Tibial nerve (tissue), 4 donors: ENCODE measurements around the gene MYOM3. TPM values are rescaled to one million over a fixed set of nuclear protein-coding genes. Genes with fewer than 3 reads are reported as not detected.

Source experiments
- DNase-seq, 2 donors: peaks; one replicate each; pipeline ENCODE4 v3.0.0-alpha.2; 2019; ENCODE audit warnings: low spot score in 2 of 2
- H3K27ac ChIP-seq, 4 donors: fragments of 200-600 bp; sonication (generic) in 3 of 4; one replicate each; pipeline ENCODE4 v1.5.1; 2017 to 2019; ENCODE audit warnings: mild to moderate bottlenecking in 1 of 4
- H3K27me3 ChIP-seq, 2 donors: fragments of 200-600 bp; sonication (generic) in 1 of 2; one replicate each; pipeline versions ENCODE4 v1.5.1 to v1.6.0; 2017 to 2019
- H3K36me3 ChIP-seq, 3 donors: fragments of 200-600 bp; sonication (generic); one replicate each; pipeline ENCODE4 v1.5.1; 2018 to 2019
- H3K4me1 ChIP-seq, 4 donors: fragments of 200-600 bp; sonication (generic) in 3 of 4; one replicate each; pipeline ENCODE4 v1.5.1; 2017 to 2019
- H3K4me3 ChIP-seq, 4 donors: fragments of 200-600 bp; sonication (generic) in 3 of 4; one replicate each; pipeline ENCODE4 v1.5.1; 2017 to 2019; ENCODE audit warnings: mild to moderate bottlenecking in 1 of 4, moderate library complexity in 1 of 4
- H3K9me3 ChIP-seq, 4 donors: fragments of 200-600 bp; sonication (generic) in 3 of 4; one replicate each; pipeline ENCODE4 v1.5.1; 2017 to 2019
- CTCF ChIP-seq, 5 experiments: fragments of 200-600 bp in 3 of 5; fragments of 450-650 bp in 2 of 5; sonication (generic) in 3 of 5; IDR thresholded peaks; one replicate each; pipeline ENCODE4 v1.5.1; 2016 to 2019; ENCODE audit warnings: antibody characterized with exemption in 5 of 5, mild to moderate bottlenecking in 3 of 5, moderate library complexity in 2 of 5
- EP300 ChIP-seq, 2 donors: sonication (generic); formaldehyde crosslinking; IDR thresholded peaks; one replicate each; pipeline ENCODE4 v1.6.1; 2017; ENCODE audit warnings: antibody characterized with exemption in 2 of 2, mild to moderate bottlenecking in 1 of 2
- POLR2A ChIP-seq, 2 donors: fragments of 450-650 bp; IDR thresholded peaks; one replicate each; pipeline ENCODE4 v1.6.1; 2017; ENCODE audit warnings: antibody characterized with exemption in 2 of 2, mild to moderate bottlenecking in 2 of 2, moderate library complexity in 2 of 2
- WGBS, 2 donors: methylation state at CpG; one replicate each; pipeline ENCODE4 v1.1.5; 2018; 5-methylcytosine and 5-hydroxymethylcytosine counted together
- total RNA-seq, 4 donors: library from RNA; depleted of rRNA; stranded (reverse); fragments of >200 nt; gene quantifications; one replicate each; pipeline ENCODE4 v1.1.0, GENCODE V29; 2016

The MYOM3 gene
- total RNA-seq, 4 donors from 2014 or later: 0.20 to 0.60 (median 0.22) TPM; not detected in 1

GRCh38 chr1:24107462-24108138 is 4.3 kb downstream of the MYOM3 start:
- Histone ChIP-seq H3K9me3 (no peaks in the 10 kb centered on the region), H3K27me3 (peaks cover 0 to 6% of the 10 kb centered on the region in 2 donors), H3K27ac (peak overlapping the region in 1 of 4 donors; percentile 40), H3K4me3 (no peak overlapping the region), H3K36me3 (no peaks in the 10 kb centered on the region), H3K4me1 (peaks cover 0 to 8% (median 2%) of the 10 kb centered on the region in 4 donors)
- DNase-seq: no peak
- WGBS, 2 donors: 67 to 77% methylated on average over 18 of the region's 18 CpGs
- no peak for TF ChIP-seq CTCF (IDR thresholded peaks at IDR 0.05)
- TF ChIP-seq EP300 (IDR thresholded peaks at IDR 0.05): no peak
- no peak for TF ChIP-seq POLR2A (IDR thresholded peaks at IDR 0.05)

- DNase-seq: no peak
- H3K4me1 ChIP-seq: no peaks in the 10 kb centered on the region
- H3K27me3 ChIP-seq: no peaks in the 10 kb centered on the region
- H3K4me3 ChIP-seq: no peak overlapping the region
- no peak for TF ChIP-seq CTCF (IDR thresholded peaks at IDR 0.05)
- no peak for TF ChIP-seq EP300 (IDR thresholded peaks at IDR 0.05)
- TF ChIP-seq POLR2A (IDR thresholded peaks at IDR 0.05): no peak
- no peak overlapping the region for H3K27ac ChIP-seq
- WGBS, 2 donors: 82% methylated on average over 19 of the region's 19 CpGs
- H3K36me3 ChIP-seq: no peaks in the 10 kb centered on the region
- H3K9me3 ChIP-seq: no peaks in the 10 kb centered on the region
Measured at GRCh38 chr1:24105368-24106160, 6.4 kb downstream of the MYOM3 start.

- Histone ChIP-seq H3K4me3 (no peak overlapping the region), H3K4me1 (no peaks in the 10 kb centered on the region), H3K27ac (no peak overlapping the region), H3K36me3 (no peaks in the 10 kb centered on the region), H3K9me3 (no peaks in the 10 kb centered on the region), H3K27me3 (no peaks in the 10 kb centered on the region)
- no peak for DNase-seq
- no peak for TF ChIP-seq POLR2A (IDR thresholded peaks at IDR 0.05)
- TF ChIP-seq EP300 (IDR thresholded peaks at IDR 0.05): no peak
- no peak for TF ChIP-seq CTCF (IDR thresholded peaks at IDR 0.05)
- WGBS, 2 donors: 92 to 95% methylated on average over 5 to 7 of the region's 7 CpGs
Measured at GRCh38 chr1:24104854-24105253, 7.1 kb downstream of the MYOM3 start.

- H3K4me1 ChIP-seq: no peaks in the 10 kb centered on the region
- TF ChIP-seq EP300 (IDR thresholded peaks at IDR 0.05) (no peak), CTCF (IDR thresholded peaks at IDR 0.05) (no peak)
- 83 to 89% methylated on average over 3 of the region's 3 CpGs for WGBS, 2 donors
- no peak overlapping the region for H3K4me3 ChIP-seq
- H3K27me3 ChIP-seq: no peaks in the 10 kb centered on the region
- no peaks in the 10 kb centered on the region for H3K36me3 ChIP-seq
- no peaks in the 10 kb centered on the region for H3K9me3 ChIP-seq
- no peak for DNase-seq
- no peak overlapping the region for H3K27ac ChIP-seq
Measured at GRCh38 chr1:24103879-24104278, 8.1 kb downstream of the MYOM3 start.

- no peak for TF ChIP-seq CTCF (IDR thresholded peaks at IDR 0.05)
- no peak for TF ChIP-seq POLR2A (IDR thresholded peaks at IDR 0.05)
- no peak for TF ChIP-seq EP300 (IDR thresholded peaks at IDR 0.05)
- Histone ChIP-seq H3K4me1 (no peaks in the 10 kb centered on the region), H3K9me3 (no peaks in the 10 kb centered on the region), H3K27ac (no peak overlapping the region), H3K36me3 (no peaks in the 10 kb centered on the region), H3K27me3 (no peaks in the 10 kb centered on the region), H3K4me3 (no peak overlapping the region)
- DNase-seq: no peak
- 46 to 48% methylated on average over 3 of the region's 3 CpGs for WGBS, 2 donors
Measured at GRCh38 chr1:24103408-24103807, 8.5 kb downstream of the MYOM3 start.
